NCI-H128 (cell line): ENCODE data around the gene UBAP1.
"Not testable (repeated sequence)": the region's sequence is repeated elsewhere in the genome, so short reads cannot be mapped to it uniquely, and the experiment has no call there.

ENCODE experiments used
- DNase-seq: peaks from one replicate; lab custom pipeline; 2025; ENCODE audit not compliant: unreplicated experiment; lab: John Stamatoyannopoulos, UW

UBAP1 gene

DNA sequence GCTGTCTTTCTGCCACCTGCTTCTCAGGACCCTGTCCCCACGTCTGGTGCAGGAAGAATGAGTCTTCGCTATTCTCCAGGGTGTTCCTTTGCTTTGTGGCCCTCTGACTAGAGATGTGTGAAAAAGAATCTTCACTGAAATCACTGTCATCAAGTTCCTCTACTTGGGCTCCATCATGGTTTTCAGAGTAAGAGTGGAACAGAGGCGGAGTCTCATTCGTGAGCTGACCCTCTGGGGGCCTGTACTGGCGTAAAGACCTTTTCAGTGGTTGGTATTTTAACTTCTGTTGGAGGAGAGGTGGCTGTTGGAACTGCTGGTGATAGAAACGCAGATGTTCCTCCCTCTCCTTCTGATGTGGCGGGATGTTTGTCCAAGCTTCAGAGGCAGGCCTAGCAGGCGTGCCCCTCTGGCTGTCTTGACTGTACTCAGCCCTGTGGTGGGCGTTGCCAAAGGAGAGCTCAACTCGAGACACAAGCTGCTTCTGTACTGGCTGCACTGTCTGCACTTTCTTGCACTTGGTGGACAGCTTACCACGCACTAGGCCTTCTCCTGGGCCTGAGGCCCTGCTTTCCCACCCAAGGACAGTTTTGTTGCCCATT is 78.2 kb downstream of the UBAP1 start:
- DNase-seq, result no peak

DNA sequence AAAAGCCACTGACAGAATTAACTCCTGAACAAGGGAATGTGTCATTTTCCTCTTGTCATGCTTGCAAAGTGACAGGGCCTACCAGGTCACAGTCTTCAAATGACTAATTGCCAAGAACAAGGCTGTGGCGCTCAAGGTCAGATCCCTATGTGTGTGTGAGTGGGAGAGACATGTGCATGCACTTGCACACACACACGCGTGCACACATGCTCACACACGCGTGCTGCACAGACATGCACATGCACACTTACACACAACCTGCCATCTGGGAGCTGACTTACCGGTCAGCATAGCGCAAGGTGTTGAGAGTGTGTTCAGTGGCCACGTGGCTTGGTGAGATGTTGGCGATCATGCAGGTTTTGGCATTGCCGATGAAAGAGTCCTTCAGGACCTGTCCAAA is 80.5 kb downstream of the UBAP1 start:
- no peak for DNase-seq

- no peak for DNase-seq
Measured at GRCh38 chr9:34262971-34263370, 84.1 kb downstream of the UBAP1 start.

- no peak for DNase-seq
Measured at GRCh38 chr9:34267660-34268059, 88.8 kb downstream of the UBAP1 start.

- no peak for DNase-seq
Measured at GRCh38 chr9:34271265-34272006, 92.6 kb downstream of the UBAP1 start.

DNA sequence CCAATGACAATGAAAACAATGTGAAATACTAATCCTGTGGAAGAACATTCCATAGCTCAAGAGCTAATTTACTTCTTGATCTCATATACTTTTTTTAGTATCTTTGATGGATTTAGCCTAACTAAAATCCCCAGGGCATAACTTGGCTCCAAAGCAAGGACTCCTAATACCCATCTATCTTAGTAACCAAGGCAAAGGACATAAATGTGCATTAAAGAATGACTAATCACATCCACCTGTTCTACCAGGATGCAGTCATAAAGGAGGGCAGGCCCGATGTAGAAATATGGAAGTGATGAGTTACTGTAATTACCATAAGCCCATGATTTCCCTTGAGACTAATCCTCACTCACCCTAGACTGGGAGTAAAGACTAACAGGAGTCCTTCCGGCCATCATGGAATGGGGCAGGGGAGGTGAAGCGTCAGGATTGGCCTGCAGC is 93.3 kb downstream of the UBAP1 start:
- DNase-seq, result no peak

DNA sequence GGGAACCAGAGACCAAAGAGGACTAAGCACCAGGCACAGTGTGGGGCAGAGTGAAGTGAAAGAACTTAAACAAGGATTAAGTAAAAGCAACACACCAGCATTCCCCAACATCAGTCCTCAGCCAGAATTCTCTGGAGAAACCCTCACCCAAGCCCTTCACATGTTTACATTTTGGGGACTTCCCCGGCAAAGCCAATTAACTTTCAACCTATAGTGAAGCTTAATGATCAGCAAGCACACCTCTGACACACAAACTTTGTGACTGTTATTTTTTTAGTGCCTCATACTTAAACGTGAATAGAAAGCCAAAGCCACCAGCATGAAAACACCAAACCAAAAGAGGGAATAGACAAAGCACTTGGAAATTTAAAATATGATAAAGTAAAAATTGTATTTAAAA is 94.7 kb downstream of the UBAP1 start:
- DNase-seq, result not testable (repeated sequence)

- DNase-seq, result no peak
Measured at GRCh38 chr9:34275811-34276210, 97.0 kb downstream of the UBAP1 start.

DNA sequence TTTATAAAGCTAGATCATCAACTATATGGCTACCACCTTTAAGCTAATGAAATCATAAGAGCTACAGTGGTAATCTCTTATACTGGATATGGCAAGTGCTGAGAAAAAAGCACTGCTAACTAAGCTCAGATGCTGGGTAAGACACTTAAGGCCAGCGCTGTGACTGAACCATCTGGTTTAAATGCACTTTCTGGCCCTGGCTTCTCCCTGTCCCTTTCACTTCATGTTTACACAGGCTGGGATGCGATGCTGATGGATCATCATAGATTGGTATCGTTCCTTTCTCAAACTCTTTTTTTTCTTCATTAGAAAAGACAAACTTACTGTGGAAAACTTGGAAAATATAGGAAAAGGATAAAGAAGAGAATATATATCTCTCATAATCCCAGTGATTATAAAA is 97.9 kb downstream of the UBAP1 start:
- DNase-seq, result no peak

GRCh38 chr9:34279411-34279810 is 100.6 kb downstream of the UBAP1 start:
- DNase-seq, result no peak

DNA sequence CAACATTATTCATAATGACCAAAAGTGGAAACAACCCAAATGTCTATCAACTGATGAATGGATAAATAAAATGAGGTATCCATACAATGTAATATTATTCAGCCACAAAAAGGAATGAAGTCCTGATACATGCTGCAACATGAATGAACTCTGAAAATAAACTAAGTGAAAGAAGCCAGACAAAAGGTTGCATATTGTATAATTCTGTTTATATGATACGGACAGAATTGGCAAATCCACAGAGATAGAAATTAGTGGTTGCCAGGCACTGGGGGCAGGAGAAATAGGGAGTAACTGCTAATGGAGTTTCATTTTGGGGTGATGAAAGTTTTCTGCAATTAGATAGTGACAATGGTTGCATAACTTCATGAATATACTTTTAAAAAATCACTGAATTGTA is 103.3 kb downstream of the UBAP1 start:
- DNase-seq, result no peak

GRCh38 chr9:34289159-34289558 is 110.3 kb downstream of the UBAP1 start:
- no peak for DNase-seq

GRCh38 chr9:34291023-34291422 is 112.2 kb downstream of the UBAP1 start:
- no peak for DNase-seq

- DNase-seq, result no peak
Measured at GRCh38 chr9:34291423-34291822, 112.6 kb downstream of the UBAP1 start.

- DNase-seq, result no peak
Measured at GRCh38 chr9:34292552-34292951, 113.7 kb downstream of the UBAP1 start.

- not testable (repeated sequence) for DNase-seq
Measured at GRCh38 chr9:34301064-34301463, 122.2 kb downstream of the UBAP1 start.
